ENCODE results near the gene PDZK1.

- TF ChIP-seq GATA3 (IDR thresholded peaks at IDR 0.05; ENCODE audit: low read depth, low read length) (no peak), GATA2 (IDR thresholded peaks at IDR 0.05; ENCODE audit: low read depth, low read length) (peak; percentile 88)
These were observed 895 bp upstream of the PDZK1 start for GRCh38 chr1:145708063-145708462.
